HEK293 (cell line): ENCODE data around the gene C21orf58.

Source experiments
- CTCF ChIA-PET: fragments of 350-600 bp; formaldehyde crosslinking; extraction: SDS; loops from one replicate; lab custom pipeline; 2021; ENCODE audit warnings: antibody characterized with exemption; lab: Yijun Ruan, JAX
- POLR2A ChIA-PET: fragments of 300-600 bp; formaldehyde crosslinking; extraction: SDS; loops from one replicate; lab custom pipeline; 2020; ENCODE audit warnings: antibody characterized with exemption, inconsistent platforms; lab: Yijun Ruan, JAX
- H3K27ac ChIP-seq: fragments of 200-500 bp; sonication (Bioruptor generic); 2 replicates; pipeline ENCODE4 v1.5.1; 2014; ENCODE audit warnings: low read depth, low read length, control low read depth, inconsistent platforms; ENCODE audit errors: extremely low read depth
- H3K36me3 ChIP-seq, 2 experiments: fragments of 200-500 bp in 1 of 2; sonication (Bioruptor generic) in 1 of 2; 1 replicate in 1 of 2; 2 replicates in 1 of 2; pipeline ENCODE4 v1.5.1; 2014 to 2017; ENCODE audit warnings: inconsistent platforms in 2 of 2, low read length in 2 of 2; ENCODE audit not compliant: control insufficient read depth in 2 of 2, insufficient read depth in 1 of 2
- H3K4me1 ChIP-seq: fragments of 200-500 bp; sonication (Bioruptor generic); 2 replicates; pipeline ENCODE4 v1.5.1; 2014; ENCODE audit warnings: mild to moderate bottlenecking, low read length, inconsistent platforms; ENCODE audit not compliant: control insufficient read depth, insufficient read depth
- H3K4me3 ChIP-seq: 2 replicates; pipeline ENCODE4 v1.5.1; 2011; ENCODE audit warnings: low read depth, mild to moderate bottlenecking, control low read depth, low read length, moderate library complexity
- H3K9me3 ChIP-seq: fragments of 200-500 bp; sonication (Bioruptor generic); 2 replicates; pipeline ENCODE4 v1.5.1; 2014; ENCODE audit warnings: low read depth, low read length, inconsistent platforms; ENCODE audit not compliant: control insufficient read depth, insufficient read depth
- ATF2 ChIP-seq: fragments of 450-650 bp; formaldehyde crosslinking; IDR thresholded peaks from 2 replicates; pipeline ENCODE4 v1.5.1; 2016; ENCODE audit warnings: missing biosample characterization, missing genetic modification characterization, low read depth
- BCL11A ChIP-seq: fragments of 450-650 bp; formaldehyde crosslinking; IDR thresholded peaks from 2 replicates; pipeline ENCODE4 v1.5.1; 2016; ENCODE audit warnings: low read depth, missing biosample characterization, missing genetic modification characterization
- IKZF3 ChIP-seq: fragments of 450-650 bp; IDR thresholded peaks from 2 replicates; pipeline ENCODE4 v1.5.0; 2018; ENCODE audit warnings: missing biosample characterization, mild to moderate bottlenecking, missing genetic modification characterization, moderate library complexity
- KLF8 ChIP-seq: fragments of 450-650 bp; formaldehyde crosslinking; IDR thresholded peaks from 2 replicates; pipeline ENCODE4 v1.5.1; 2016; ENCODE audit warnings: missing biosample characterization, missing genetic modification characterization
- MYNN ChIP-seq: fragments of 450-650 bp; formaldehyde crosslinking; IDR thresholded peaks from 2 replicates; pipeline ENCODE4 v1.5.1; 2016; ENCODE audit warnings: missing biosample characterization, missing genetic modification characterization, borderline replicate concordance
- OVOL3 ChIP-seq: fragments of 450-650 bp; formaldehyde crosslinking; IDR thresholded peaks from 2 replicates; pipeline ENCODE4 v1.5.1; 2016; ENCODE audit warnings: missing biosample characterization, missing genetic modification characterization
- PRDM4 ChIP-seq: fragments of 450-650 bp; formaldehyde crosslinking; IDR thresholded peaks from 2 replicates; pipeline ENCODE4 v1.5.1; 2017; ENCODE audit warnings: missing biosample characterization, missing genetic modification characterization
- ZBTB21 ChIP-seq: fragments of 450-650 bp; formaldehyde crosslinking; IDR thresholded peaks from 2 replicates; pipeline ENCODE4 v1.5.1; 2017; ENCODE audit warnings: missing biosample characterization, missing genetic modification characterization
- ZNF132 ChIP-seq: fragments of 450-650 bp; formaldehyde crosslinking; IDR thresholded peaks from 2 replicates; pipeline ENCODE4 v1.5.1; 2017; ENCODE audit warnings: missing biosample characterization, missing genetic modification characterization, borderline replicate concordance
- ZNF221 ChIP-seq: fragments of 450-650 bp; formaldehyde crosslinking; IDR thresholded peaks from 2 replicates; pipeline ENCODE4 v1.5.1; 2017; ENCODE audit warnings: missing biosample characterization, missing genetic modification characterization, borderline replicate concordance
- ZNF239 ChIP-seq: fragments of 450-650 bp; formaldehyde crosslinking; IDR thresholded peaks from 2 replicates; pipeline ENCODE4 v1.5.1; 2016; ENCODE audit warnings: missing biosample characterization, missing genetic modification characterization
- ZNF341 ChIP-seq: fragments of 450-650 bp; formaldehyde crosslinking; IDR thresholded peaks from 2 replicates; pipeline ENCODE4; 2016; ENCODE audit warnings: low read depth, missing biosample characterization, missing genetic modification characterization
- ZNF48 ChIP-seq: fragments of 450-650 bp; formaldehyde crosslinking; IDR thresholded peaks from 2 replicates; pipeline ENCODE4 v1.5.1; 2016; ENCODE audit warnings: missing biosample characterization, missing genetic modification characterization
- ZNF510 ChIP-seq: fragments of 450-650 bp; formaldehyde crosslinking; IDR thresholded peaks from 2 replicates; pipeline ENCODE4 v1.5.1; 2018; ENCODE audit warnings: mild to moderate bottlenecking, missing genetic modification characterization, missing biosample characterization; ENCODE audit not compliant: insufficient replicate concordance
- ZNF521 ChIP-seq: fragments of 450-650 bp; formaldehyde crosslinking; IDR thresholded peaks from 2 replicates; pipeline ENCODE4 v1.5.1; 2017; ENCODE audit warnings: missing biosample characterization, mild to moderate bottlenecking, missing genetic modification characterization
- ZNF626 ChIP-seq: fragments of 450-650 bp; sonication (Bioruptor Pico); formaldehyde crosslinking; IDR thresholded peaks from 2 replicates; pipeline ENCODE4 v1.5.1; 2018; ENCODE audit warnings: missing biosample characterization, missing genetic modification characterization, inconsistent platforms
- ZNF747 ChIP-seq: fragments of 450-650 bp; formaldehyde crosslinking; IDR thresholded peaks from 2 replicates; pipeline ENCODE4 v1.5.1; 2016; ENCODE audit warnings: missing biosample characterization, missing genetic modification characterization
- ZNF768 ChIP-seq: fragments of 450-650 bp; formaldehyde crosslinking; IDR thresholded peaks from 2 replicates; pipeline ENCODE4 v1.5.1; 2018; ENCODE audit warnings: missing biosample characterization, mild to moderate bottlenecking, missing genetic modification characterization
- ZNF791 ChIP-seq: fragments of 450-650 bp; formaldehyde crosslinking; IDR thresholded peaks from 2 replicates; pipeline ENCODE4 v1.5.1; 2016; ENCODE audit warnings: missing biosample characterization, missing genetic modification characterization
- ZSCAN18 ChIP-seq: fragments of 450-650 bp; formaldehyde crosslinking; IDR thresholded peaks from 2 replicates; pipeline ENCODE4 v1.5.1; 2016; ENCODE audit warnings: missing biosample characterization, missing genetic modification characterization
- ZSCAN23 ChIP-seq: fragments of 450-650 bp; formaldehyde crosslinking; IDR thresholded peaks from 2 replicates; pipeline ENCODE4 v1.5.1; 2016; ENCODE audit warnings: missing biosample characterization, missing genetic modification characterization

Gene C21orf58

GRCh38 chr21:46354046-46354445 lies 30.4 kb upstream of the C21orf58 start:
- no peak for TF ChIP-seq IKZF3 (tag by site-specific recombination)
- TF ChIP-seq ZNF221 (tag by site-specific recombination) = no peak
- TF ChIP-seq ZNF48 (tag by site-specific recombination) = no peak
- TF ChIP-seq ZNF747 (tag by site-specific recombination) = no peak
- no peak for TF ChIP-seq ZNF239 (tag by site-specific recombination)
- no peak for TF ChIP-seq BCL11A (tag by site-specific recombination)
- Histone ChIP-seq H3K36me3 (peaks cover 17 to 94% of the 10 kb centered on the region in 2 experiments), H3K27ac (no peak overlapping the region), H3K4me3 (no peak overlapping the region), H3K4me1 (no peaks in the 10 kb centered on the region), H3K9me3 (no peaks in the 10 kb centered on the region)
- POLR2A ChIA-PET = no interaction called here
- CTCF ChIA-PET = no interaction called here

GRCh38 chr21:46352913-46353312 lies 29.2 kb upstream of the C21orf58 start:
- H3K4me1 ChIP-seq = no peaks in the 10 kb centered on the region
- H3K36me3 ChIP-seq = peaks cover 25 to 100% of the 10 kb centered on the region in 2 experiments
- TF ChIP-seq ZNF521 (tag by site-specific recombination) = no peak
- no peak for TF ChIP-seq ZSCAN23
- no peak for TF ChIP-seq ZNF626 (tag by site-specific recombination)
- TF ChIP-seq PRDM4 (tag by site-specific recombination) = no peak
- ChIA-PET CTCF (no interaction called here), POLR2A (no interaction called here)
- no peak overlapping the region for H3K4me3 ChIP-seq
- no peaks in the 10 kb centered on the region for H3K9me3 ChIP-seq
- no peak overlapping the region for H3K27ac ChIP-seq

- H3K36me3 ChIP-seq = peaks cover 28 to 100% of the 10 kb centered on the region in 2 experiments
- ChIA-PET POLR2A (no interaction called here), CTCF (interaction anchor here (0.7 kb wide), 1 partner anchor 89 kb away, joined by 3 read pairs; no protein-coding TSS in a partner anchor)
- no peak overlapping the region for H3K27ac ChIP-seq
- H3K4me3 ChIP-seq = no peak overlapping the region
- H3K9me3 ChIP-seq = no peaks in the 10 kb centered on the region
- no peaks in the 10 kb centered on the region for H3K4me1 ChIP-seq
- no peak for TF ChIP-seq ZNF510 (tag by site-specific recombination)
Measured at GRCh38 chr21:46352164-46352515, 28.5 kb upstream of the C21orf58 start.

- H3K27ac ChIP-seq = no peak overlapping the region
- H3K4me1 ChIP-seq = no peaks in the 10 kb centered on the region
- POLR2A ChIA-PET = no interaction called here
- CTCF ChIA-PET = interaction anchor here (0.7 kb wide), 1 partner anchor 90 kb away, joined by 3 read pairs; no protein-coding TSS in a partner anchor
- no peak overlapping the region for H3K4me3 ChIP-seq
- peaks cover 29 to 100% of the 10 kb centered on the region in 2 experiments for H3K36me3 ChIP-seq
- no peak for TF ChIP-seq ATF2 (tag by site-specific recombination)
- TF ChIP-seq ZNF341 = no peak
- TF ChIP-seq ZNF132 (tag by site-specific recombination) = no peak
- no peak for TF ChIP-seq ZBTB21 (tag by site-specific recombination)
- no peak for TF ChIP-seq KLF8 (tag by site-specific recombination)
- no peak for TF ChIP-seq ZNF768
- no peak for TF ChIP-seq MYNN (tag by site-specific recombination)
- no peak for TF ChIP-seq ZNF791 (tag by site-specific recombination)
- no peak for TF ChIP-seq OVOL3 (tag by site-specific recombination)
- no peak for TF ChIP-seq ZSCAN18
- no peaks in the 10 kb centered on the region for H3K9me3 ChIP-seq
Measured at GRCh38 chr21:46351476-46352163, 27.9 kb upstream of the C21orf58 start.
